Kidney (tissue), 14 donors: ENCODE results near the gene RGS12. TPM values are rescaled to one million over a fixed set of nuclear protein-coding genes. Genes with fewer than 3 reads are reported as not detected.

Source experiments
- DNase-seq, 5 donors: peaks; one replicate each; pipeline ENCODE4 v3.0.0-alpha.2; 2013 to 2020
- FAIRE-seq: peaks from 2 replicates; lab custom pipeline; 2012; peaks lifted over from hg19 to GRCh38; lab: Jason Lieb, UNC
- H3K27ac ChIP-seq, 2 donors: one replicate each; pipeline ENCODE4 v1.7.0; 2013; ENCODE audit warnings: low read depth in 2 of 2, low read length in 2 of 2, inconsistent platforms in 1 of 2
- H3K27me3 ChIP-seq: one replicate; pipeline ENCODE4 v1.7.1; 2013; ENCODE audit warnings: low read length, inconsistent platforms; ENCODE audit not compliant: control insufficient read depth, insufficient read depth
- H3K36me3 ChIP-seq, 3 donors: one replicate each; pipeline versions ENCODE4 v1.7.0 to v1.7.1; 2013; ENCODE audit warnings: low read length in 3 of 3, control low read depth in 1 of 3, inconsistent platforms in 1 of 3; ENCODE audit not compliant: insufficient read depth in 3 of 3, control insufficient read depth in 2 of 3
- H3K4me1 ChIP-seq, 3 donors: one replicate each; pipeline versions ENCODE4 v1.7.0 to v1.7.1; 2013; ENCODE audit warnings: low read length in 3 of 3, inconsistent platforms in 1 of 3, low read depth in 1 of 3; ENCODE audit not compliant: control insufficient read depth in 2 of 3, insufficient read depth in 2 of 3
- H3K4me3 ChIP-seq, 3 donors: one replicate each; pipeline versions ENCODE4 v1.7.0 to v1.8.1; 2013; ENCODE audit warnings: low read length in 3 of 3, control low read depth in 1 of 3, inconsistent platforms in 1 of 3
- H3K9ac ChIP-seq, 3 donors: one replicate each; pipeline versions ENCODE4 v1.7.0 to v1.7.1; 2013; ENCODE audit warnings: low read length in 3 of 3, control low read depth in 1 of 3, inconsistent platforms in 1 of 3
- H3K9me3 ChIP-seq, 3 donors: one replicate each; pipeline versions ENCODE4 v1.7.0 to v1.7.1; 2013; ENCODE audit warnings: low read length in 3 of 3, control low read depth in 1 of 3, inconsistent platforms in 1 of 3; ENCODE audit not compliant: control insufficient read depth in 2 of 3, insufficient read depth in 1 of 3
- CTCF ChIP-seq: IDR thresholded peaks from 3 replicates; pipeline ENCODE4 v1.5.1; 2012; ENCODE audit warnings: mild to moderate bottlenecking, moderate library complexity, borderline replicate concordance; ENCODE audit not compliant: insufficient read depth; ENCODE audit errors: extremely low read depth
- intact Hi-C: fragments of 100-400 bp; cut with DNase I; formaldehyde crosslinking; loops from one replicate; pipeline ENCODE4 v1.11.1; 2022
- polyA plus RNA-seq: library from polyadenylated mRNA; stranded (reverse); fragments of 350-450 nt; fragmentation: Illumina TruSeq; extraction: RNeasy Lipid Tissue Mini Kit (QIAGEN cat#74804); gene quantifications from one replicate; pipeline ENCODE4 v1.2.3, GENCODE V29; 2014; ENCODE audit warnings: low read depth, low replicate concordance; ENCODE audit not compliant: insufficient read depth
- total RNA-seq: library from RNA; stranded (reverse); fragmentation: NEBNext Ultra II Directional; extraction: Animal tissue kit (Norgen Biotek cat#: 25700); gene quantifications from one replicate; pipeline ENCODE4 v1.2.1, GENCODE V29; 2021
- donor health status: control.
- donor health status: control.
- donor health status: control.
- donor health status: control.
- donor health status: control.
- donor health status: DM: yes; HTN: yes; CAD: no.
- donor health status: Normal renal cell carcinoma (clear cell type).

RGS12 gene
- total and polyA plus RNA-seq, 2 donors from 2014 or later = 18.0 to 35.5 TPM

- DNase-seq (peak in 2 of 5 donors; percentile 26 to 55), FAIRE-seq (no peak)
- Histone ChIP-seq H3K4me3 (no peak overlapping the region), H3K9me3 (no peaks in the 10 kb centered on the region), H3K9ac (no peak overlapping the region), H3K36me3 (no peaks in the 10 kb centered on the region), H3K27me3 (no peaks in the 10 kb centered on the region), H3K27ac (no peak overlapping the region), H3K4me1 (peaks cover 0 to 7% (median 5%) of the 10 kb centered on the region in 3 donors)
- no peak for TF ChIP-seq CTCF
- intact Hi-C loops = no loop called here
Measured at GRCh38 chr4:3295837-3296624, 3.2 kb downstream of the RGS12 start.

GRCh38 chr4:3296651-3297050, 3.8 kb downstream of the RGS12 start:
- H3K9ac ChIP-seq = no peak overlapping the region
- H3K27me3 ChIP-seq = no peaks in the 10 kb centered on the region
- no peak overlapping the region for H3K4me3 ChIP-seq
- no peak for FAIRE-seq
- H3K36me3 ChIP-seq = no peaks in the 10 kb centered on the region
- peak in 2 of 5 donors; percentile 32 to 38 for DNase-seq
- no peak for TF ChIP-seq CTCF
- intact Hi-C loops = no loop called here
- H3K27ac ChIP-seq = no peak overlapping the region
- H3K9me3 ChIP-seq = no peaks in the 10 kb centered on the region
- H3K4me1 ChIP-seq = peaks cover 0 to 5% (median 3%) of the 10 kb centered on the region in 3 donors

- Histone ChIP-seq H3K27me3 (no peaks in the 10 kb centered on the region), H3K36me3 (no peaks in the 10 kb centered on the region), H3K4me3 (no peak overlapping the region), H3K27ac (no peak overlapping the region), H3K9me3 (no peaks in the 10 kb centered on the region), H3K4me1 (peaks cover 0 to 5% (median 3%) of the 10 kb centered on the region in 3 donors), H3K9ac (no peak overlapping the region)
- no peak for TF ChIP-seq CTCF
- intact Hi-C loops = no loop called here
- FAIRE-seq (no peak), DNase-seq (peak in 2 of 5 donors; percentile 30 to 43)
Measured at GRCh38 chr4:3297066-3297859, 4.4 kb downstream of the RGS12 start.
